IMR-90 (cell line): ENCODE data around the gene GPA33.

ENCODE experiments used
- BHLHE40 ChIP-seq: fragments of 150-350 bp; IDR thresholded peaks from 2 replicates; pipeline ENCODE4 v1.6.1; 2016; ENCODE audit warnings: mild to moderate bottlenecking, low read depth, low read length
- MXI1 ChIP-seq: IDR thresholded peaks from 2 replicates; pipeline ENCODE4 v1.6.1; 2012; ENCODE audit warnings: low read depth, mild to moderate bottlenecking, low read length, moderate library complexity, borderline replicate concordance
- POLR2A ChIP-seq: IDR thresholded peaks from 2 replicates; pipeline ENCODE4 v1.6.1; 2012; ENCODE audit warnings: mild to moderate bottlenecking, low read depth, low read length
- RAD21 ChIP-seq: IDR thresholded peaks from 2 replicates; pipeline ENCODE4 v1.6.1; 2012; ENCODE audit warnings: low read length, improper control_type of control experiment
- RFX5 ChIP-seq: IDR thresholded peaks from 2 replicates; pipeline ENCODE4 v1.8.0; 2012; ENCODE audit warnings: low read depth, mild to moderate bottlenecking, low read length, moderate library complexity
- TF ChIP-seq, protein P1 (sequence below): conservative IDR thresholded peaks from 2 replicates; pipeline ENCODE4 v1.5.1; 2012; ENCODE audit warnings: mild to moderate bottlenecking, low read depth, low read length, improper control_type of control experiment

DNA sequence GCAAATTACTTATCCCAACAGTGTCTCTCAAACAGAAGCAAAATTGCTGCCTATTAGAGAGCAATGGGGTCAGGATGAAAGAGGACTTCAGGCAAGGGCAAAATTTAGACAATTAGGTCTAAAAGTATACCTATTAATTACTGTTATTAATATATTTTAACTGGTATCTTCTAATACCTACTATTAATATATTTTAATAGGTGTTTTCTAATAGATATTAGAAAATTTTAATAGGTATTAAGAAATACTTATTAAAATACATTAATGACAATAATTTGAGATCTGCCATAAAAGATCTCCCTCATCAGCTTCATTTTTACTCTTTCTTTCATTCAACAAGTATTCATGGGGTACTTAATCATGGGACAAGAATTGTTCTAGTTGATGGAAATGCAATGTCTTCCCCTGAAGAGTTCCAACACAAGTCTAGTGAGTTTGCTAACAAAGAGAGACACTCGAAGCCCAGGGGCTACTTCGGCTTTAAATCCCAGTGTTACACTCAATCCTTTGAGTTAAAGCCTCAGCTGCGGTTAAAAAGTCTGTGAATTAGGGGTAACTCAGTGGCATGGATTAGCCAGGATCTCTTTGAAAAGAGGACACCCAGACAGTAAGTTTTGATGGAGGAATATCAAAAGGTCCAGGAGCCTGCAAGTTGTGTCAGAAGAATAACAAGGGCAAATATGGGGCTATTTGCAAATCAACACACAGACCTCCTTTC, 47.8 kb upstream of the GPA33 start:
- TF ChIP-seq POLR2A = no peak
- TF ChIP-seq, protein P1, sequence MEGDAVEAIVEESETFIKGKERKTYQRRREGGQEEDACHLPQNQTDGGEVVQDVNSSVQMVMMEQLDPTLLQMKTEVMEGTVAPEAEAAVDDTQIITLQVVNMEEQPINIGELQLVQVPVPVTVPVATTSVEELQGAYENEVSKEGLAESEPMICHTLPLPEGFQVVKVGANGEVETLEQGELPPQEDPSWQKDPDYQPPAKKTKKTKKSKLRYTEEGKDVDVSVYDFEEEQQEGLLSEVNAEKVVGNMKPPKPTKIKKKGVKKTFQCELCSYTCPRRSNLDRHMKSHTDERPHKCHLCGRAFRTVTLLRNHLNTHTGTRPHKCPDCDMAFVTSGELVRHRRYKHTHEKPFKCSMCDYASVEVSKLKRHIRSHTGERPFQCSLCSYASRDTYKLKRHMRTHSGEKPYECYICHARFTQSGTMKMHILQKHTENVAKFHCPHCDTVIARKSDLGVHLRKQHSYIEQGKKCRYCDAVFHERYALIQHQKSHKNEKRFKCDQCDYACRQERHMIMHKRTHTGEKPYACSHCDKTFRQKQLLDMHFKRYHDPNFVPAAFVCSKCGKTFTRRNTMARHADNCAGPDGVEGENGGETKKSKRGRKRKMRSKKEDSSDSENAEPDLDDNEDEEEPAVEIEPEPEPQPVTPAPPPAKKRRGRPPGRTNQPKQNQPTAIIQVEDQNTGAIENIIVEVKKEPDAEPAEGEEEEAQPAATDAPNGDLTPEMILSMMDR = no peak
- no peak for TF ChIP-seq RAD21
- no peak for TF ChIP-seq RFX5
- no peak for TF ChIP-seq BHLHE40
- no peak for TF ChIP-seq MXI1
